GM23338 (cell line): ENCODE data around the gene FBXO28. TPM values are rescaled to one million over a fixed set of nuclear protein-coding genes. Genes with fewer than 3 reads are reported as not detected.

ENCODE experiments used
- ATAC-seq: fragments of 200-7000 bp; cut with Tn5 transposase; 3 replicates; pipeline ENCODE4 v1.9.1; 2020
- DNase-seq: peaks from one replicate; pipeline ENCODE4 v3.0.0-alpha.2; 2015; ENCODE audit warnings: low spot score
- H2AFZ ChIP-seq: fragments of 200-600 bp; sonication (generic); 2 replicates; pipeline ENCODE4 v1.8.0; 2016; ENCODE audit warnings: antibody characterized with exemption, mild to moderate bottlenecking, moderate library complexity
- H3F3A ChIP-seq: fragments of 200-600 bp; sonication (generic); replicated peaks from 2 replicates; pipeline ENCODE4 v1.8.0; 2017; ENCODE audit warnings: antibody characterized with exemption, mixed run types, low read depth
- H3K27ac ChIP-seq: fragments of 200-600 bp; sonication (generic); 2 replicates; pipeline ENCODE4 v1.6.1; 2016; ENCODE audit warnings: low read depth
- H3K27me3 ChIP-seq: fragments of 200-600 bp; sonication (generic); 2 replicates; pipeline ENCODE4 v1.8.0; 2016; ENCODE audit warnings: mild to moderate bottlenecking, mixed run types, moderate library complexity; ENCODE audit not compliant: insufficient read depth
- H3K36me3 ChIP-seq: fragments of 200-600 bp; sonication (generic); 2 replicates; pipeline ENCODE4 v1.8.0; 2016; ENCODE audit warnings: mild to moderate bottlenecking; ENCODE audit not compliant: insufficient read depth
- H3K4me1 ChIP-seq: fragments of 200-600 bp; sonication (generic); 2 replicates; pipeline ENCODE4 v1.8.0; 2016; ENCODE audit warnings: mild to moderate bottlenecking, moderate library complexity; ENCODE audit not compliant: insufficient read depth
- H3K4me2 ChIP-seq: fragments of 200-600 bp; sonication (generic); 2 replicates; pipeline ENCODE4 v1.7.1; 2017; ENCODE audit warnings: mixed run types
- H3K4me3 ChIP-seq: fragments of 200-600 bp; sonication (generic); 2 replicates; pipeline ENCODE4 v1.6.1; 2016; ENCODE audit warnings: mixed run types
- H3K79me2 ChIP-seq: fragments of 200-600 bp; sonication (generic); replicated peaks from 2 replicates; pipeline ENCODE4 v1.8.0; 2017; ENCODE audit warnings: mild to moderate bottlenecking; ENCODE audit not compliant: insufficient read depth
- H3K9me2 ChIP-seq: fragments of 200-600 bp; sonication (generic); 2 replicates; pipeline ENCODE4 v1.8.0; 2017; ENCODE audit not compliant: insufficient read depth
- H4K20me1 ChIP-seq: fragments of 200-600 bp; sonication (generic); replicated peaks from 2 replicates; pipeline ENCODE4 v1.8.0; 2017; ENCODE audit warnings: mild to moderate bottlenecking; ENCODE audit not compliant: insufficient read depth
- H3K27ac Mint-ChIP-seq: 2 replicates; pipeline ENCODE4 v1.8.0; 2020; ENCODE audit warnings: inconsistent platforms, mild to moderate bottlenecking, moderate library complexity, mixed read lengths
- H3K27me3 Mint-ChIP-seq: 3 replicates; pipeline ENCODE4 v1.8.0; 2022; ENCODE audit warnings: low read depth, mild to moderate bottlenecking, moderate library complexity, mixed read lengths, inconsistent platforms; ENCODE audit not compliant: insufficient read depth, poor library complexity
- H3K36me3 Mint-ChIP-seq: 3 replicates; pipeline ENCODE4 v1.8.0; 2021; ENCODE audit warnings: low read depth, mild to moderate bottlenecking, inconsistent platforms, moderate library complexity, mixed read lengths
- H3K4me1 Mint-ChIP-seq: 3 replicates; pipeline ENCODE4 v1.8.0; 2020; ENCODE audit warnings: mild to moderate bottlenecking, inconsistent platforms, mixed read lengths
- H3K4me3 Mint-ChIP-seq: 3 replicates; pipeline ENCODE4 v1.8.0; 2021; ENCODE audit warnings: moderate library complexity, mild to moderate bottlenecking, inconsistent platforms, mixed read lengths
- H3K9me3 Mint-ChIP-seq: 3 replicates; pipeline ENCODE4 v1.8.0; 2020; ENCODE audit warnings: moderate library complexity, mild to moderate bottlenecking, inconsistent platforms, mixed read lengths
- CREB1 ChIP-seq: fragments of 250-450 bp; sonication (Bioruptor Pico); IDR thresholded peaks from 2 replicates; pipeline ENCODE4 v1.5.0; 2020; ENCODE audit warnings: low read depth, mild to moderate bottlenecking, moderate library complexity
- CTCF ChIP-seq, 2 experiments: fragments of 200-600 bp in 1 of 2; sonication (generic) in 1 of 2; conservative IDR thresholded peaks; 2 replicates each; pipeline versions ENCODE4 v1.5.1 to v1.6.1; 2016 to 2017; ENCODE audit warnings: antibody characterized with exemption in 2 of 2, low read depth in 2 of 2, mild to moderate bottlenecking in 2 of 2, moderate library complexity in 1 of 2
- ETS1 ChIP-seq: IDR thresholded peaks from 2 replicates; pipeline ENCODE4 v1.6.1; 2016; ENCODE audit warnings: antibody characterized with exemption
- EZH2 ChIP-seq: fragments of 200-600 bp; sonication (generic); IDR thresholded peaks from one replicate; pipeline ENCODE4 v1.8.0; 2017; ENCODE audit warnings: antibody characterized with exemption, mild to moderate bottlenecking, low read depth; ENCODE audit not compliant: unreplicated experiment
- JUNB ChIP-seq: IDR thresholded peaks from one replicate; pipeline ENCODE4 v1.6.1; 2016; ENCODE audit warnings: antibody characterized with exemption; ENCODE audit not compliant: unreplicated experiment
- NANOG ChIP-seq: IDR thresholded peaks from 2 replicates; pipeline ENCODE4 v1.6.1; 2016; ENCODE audit warnings: antibody characterized with exemption, borderline replicate concordance
- STAT1 ChIP-seq: IDR thresholded peaks from one replicate; pipeline ENCODE4 v1.6.1; 2016; ENCODE audit warnings: antibody characterized with exemption; ENCODE audit not compliant: unreplicated experiment
- ZNF114 ChIP-seq: fragments of 250-450 bp; sonication (Bioruptor Pico); IDR thresholded peaks from 2 replicates; pipeline ENCODE4 v1.5.0; 2020; ENCODE audit warnings: mild to moderate bottlenecking, moderate library complexity
- ZNF331 ChIP-seq: fragments of 250-450 bp; sonication (Bioruptor Pico); IDR thresholded peaks from 2 replicates; pipeline ENCODE4 v1.5.0; 2020; ENCODE audit warnings: low read depth, mild to moderate bottlenecking, moderate library complexity
- ZNF462 ChIP-seq: fragments of 250-450 bp; sonication (Bioruptor Pico); IDR thresholded peaks from 2 replicates; pipeline ENCODE4 v1.5.0; 2020; ENCODE audit warnings: mild to moderate bottlenecking, moderate library complexity
- polyA plus RNA-seq: library from polyadenylated mRNA; unstranded; fragments of >200 nt; fragmentation: Nextera tagmentation; extraction: Ambion mirVana; gene quantifications from 2 replicates; pipeline ENCODE4 v1.2.1, GENCODE V29; 2016
- total RNA-seq: library from RNA; depleted of rRNA; stranded (reverse); fragments of >200 nt; shearing (Covaris generic); gene quantifications from 2 replicates; pipeline ENCODE4 v1.2.3, GENCODE V29; 2014

FBXO28 gene
- total and polyA plus RNA-seq, 2 experiments from 2014 or later, result 16.9 to 45.2 TPM

GRCh38 chr1:224113005-224113404 lies 906 bp upstream of the FBXO28 start:
- Histone ChIP-seq H3K4me2 (peak overlapping the region; percentile 53), H3K79me2 (peaks cover 40% of the 10 kb centered on the region), H3K4me1 (peaks cover 16% of the 10 kb centered on the region; the same call in 1 of the 2 replicates), H2AFZ (no peak overlapping the region), H3K27me3 (no peaks in the 10 kb centered on the region), H3K36me3 (no peaks in the 10 kb centered on the region), H3K27ac (0 out of 2 replicates have a peak overlapping the region, but pooled peaks have one; percentile 22), H4K20me1 (peaks cover 9% of the 10 kb centered on the region), H3K4me3 (no peak overlapping the region), H3F3A (peaks cover 4% of the 10 kb centered on the region; the same call in 1 of the 2 replicates), H3K9me2 (no peaks in the 10 kb centered on the region)
- DNase-seq (no peak), ATAC-seq (no peak)
- no peak overlapping the region for H3K27ac Mint-ChIP-seq
- no peaks in the 10 kb centered on the region for H3K27me3 Mint-ChIP-seq
- TF ChIP-seq ZNF462 (CRISPR knock-in tag) (no peak), JUNB (no peak), CREB1 (CRISPR knock-in tag) (no peak), ETS1 (no peak), CTCF (conservative IDR thresholded peaks at IDR 0.05; ENCODE audit: low read depth in 2 of 2) (no peak), EZH2 (no peak), STAT1 (no peak), NANOG (no peak), ZNF331 (no peak), ZNF114 (CRISPR knock-in tag) (no peak)
- H3K36me3 Mint-ChIP-seq, result no peaks in the 10 kb centered on the region; the same call in 2 of the 3 replicates
- H3K4me1 Mint-ChIP-seq, result peaks cover 28% of the 10 kb centered on the region
- H3K9me3 Mint-ChIP-seq, result no peaks in the 10 kb centered on the region
- no peak overlapping the region for H3K4me3 Mint-ChIP-seq
